Nephron progenitor cell (in vitro differentiated cells): ENCODE measurements around the gene CYP26B1.

ENCODE experiments used
- DNase-seq: peaks from one replicate; pipeline ENCODE4 v3.0.0; 2021
- H3K27ac Mint-ChIP-seq: 2 replicates; pipeline ENCODE4 v1.8.0; 2021; ENCODE audit warnings: mild to moderate bottlenecking, moderate library complexity, mixed read lengths
- H3K27me3 Mint-ChIP-seq: 2 replicates; pipeline ENCODE4 v1.8.0; 2021; ENCODE audit warnings: mild to moderate bottlenecking, low read depth, mixed read lengths; ENCODE audit not compliant: poor library complexity
- H3K36me3 Mint-ChIP-seq: 2 replicates; pipeline ENCODE4 v1.8.0; 2021; ENCODE audit warnings: low read depth, mixed read lengths
- H3K4me1 Mint-ChIP-seq: 2 replicates; pipeline ENCODE4 v1.8.0; 2021; ENCODE audit warnings: mixed read lengths
- H3K4me3 Mint-ChIP-seq: 2 replicates; pipeline ENCODE4 v1.8.0; 2021; ENCODE audit warnings: mild to moderate bottlenecking, moderate library complexity, mixed read lengths
- H3K9me3 Mint-ChIP-seq: 2 replicates; pipeline ENCODE4 v1.8.0; 2021; ENCODE audit warnings: mild to moderate bottlenecking, moderate library complexity, mixed read lengths
- TF ChIP-seq, protein P1 (sequence below): fragments of 200-600 bp; sonication (generic); IDR thresholded peaks from 2 replicates; pipeline ENCODE4 v1.5.0; 2021; ENCODE audit warnings: antibody characterized with exemption

Gene CYP26B1

DNA sequence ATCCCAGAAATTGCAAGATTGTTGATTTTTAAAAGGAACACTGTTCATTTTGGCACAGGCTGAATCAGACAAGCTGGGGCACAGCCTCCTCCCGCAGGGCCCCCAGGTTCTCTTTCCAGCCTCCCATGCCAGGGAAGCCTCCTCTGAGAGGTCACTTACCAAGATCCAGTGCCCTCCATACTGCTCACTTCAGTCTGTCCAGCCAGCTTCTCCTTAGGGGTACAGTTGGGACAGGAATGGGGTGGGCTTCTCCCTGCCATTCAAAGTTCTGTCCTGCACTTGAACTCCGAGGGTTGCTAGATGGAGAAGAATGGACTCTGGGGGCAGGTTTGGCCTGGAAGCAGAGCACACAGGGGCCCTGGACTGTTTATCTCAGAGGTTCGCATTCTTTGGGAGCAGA, 7.5 kb upstream of the CYP26B1 start:
- no peak for DNase-seq
- H3K9me3 Mint-ChIP-seq: no peaks in the 10 kb centered on the region
- no peak overlapping the region for H3K4me3 Mint-ChIP-seq
- H3K27me3 Mint-ChIP-seq: peaks cover 63% of the 10 kb centered on the region
- H3K27ac Mint-ChIP-seq: no peak overlapping the region
- H3K4me1 Mint-ChIP-seq: peaks cover 3% of the 10 kb centered on the region
- TF ChIP-seq, protein P1, sequence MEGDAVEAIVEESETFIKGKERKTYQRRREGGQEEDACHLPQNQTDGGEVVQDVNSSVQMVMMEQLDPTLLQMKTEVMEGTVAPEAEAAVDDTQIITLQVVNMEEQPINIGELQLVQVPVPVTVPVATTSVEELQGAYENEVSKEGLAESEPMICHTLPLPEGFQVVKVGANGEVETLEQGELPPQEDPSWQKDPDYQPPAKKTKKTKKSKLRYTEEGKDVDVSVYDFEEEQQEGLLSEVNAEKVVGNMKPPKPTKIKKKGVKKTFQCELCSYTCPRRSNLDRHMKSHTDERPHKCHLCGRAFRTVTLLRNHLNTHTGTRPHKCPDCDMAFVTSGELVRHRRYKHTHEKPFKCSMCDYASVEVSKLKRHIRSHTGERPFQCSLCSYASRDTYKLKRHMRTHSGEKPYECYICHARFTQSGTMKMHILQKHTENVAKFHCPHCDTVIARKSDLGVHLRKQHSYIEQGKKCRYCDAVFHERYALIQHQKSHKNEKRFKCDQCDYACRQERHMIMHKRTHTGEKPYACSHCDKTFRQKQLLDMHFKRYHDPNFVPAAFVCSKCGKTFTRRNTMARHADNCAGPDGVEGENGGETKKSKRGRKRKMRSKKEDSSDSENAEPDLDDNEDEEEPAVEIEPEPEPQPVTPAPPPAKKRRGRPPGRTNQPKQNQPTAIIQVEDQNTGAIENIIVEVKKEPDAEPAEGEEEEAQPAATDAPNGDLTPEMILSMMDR: no peak
- H3K36me3 Mint-ChIP-seq: no peaks in the 10 kb centered on the region

DNA sequence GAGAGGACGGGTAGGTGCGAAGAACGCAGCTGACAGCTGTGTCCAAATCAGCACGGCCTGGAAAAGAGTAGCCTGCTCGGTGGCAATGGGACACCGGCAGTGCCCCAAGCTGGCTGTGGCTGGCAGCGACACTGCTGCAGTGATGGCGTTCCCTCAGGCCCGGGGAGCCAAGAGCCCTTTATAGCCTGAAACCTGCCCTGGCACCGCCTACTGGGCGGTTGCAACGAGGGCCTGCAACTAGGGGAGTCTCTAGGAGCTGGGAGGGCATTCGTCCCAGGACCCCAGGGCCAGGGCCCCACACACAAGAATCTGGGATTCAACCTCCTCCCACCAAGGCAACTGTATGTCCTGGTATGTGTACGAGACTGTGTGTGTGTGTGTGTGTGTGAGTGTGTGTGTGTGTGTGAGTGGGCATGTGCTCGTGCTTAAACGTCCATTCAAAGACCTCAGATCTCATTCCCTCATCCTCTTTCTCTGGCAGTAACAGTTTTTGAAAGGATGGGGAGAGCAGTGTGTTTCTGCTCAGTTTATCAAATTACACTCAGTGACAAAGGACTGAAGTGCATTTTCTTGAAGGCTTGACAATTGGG, 6.8 kb upstream of the CYP26B1 start:
- Mint-ChIP-seq H3K27ac (no peak overlapping the region), H3K9me3 (no peaks in the 10 kb centered on the region), H3K27me3 (peaks cover 70% of the 10 kb centered on the region), H3K4me1 (peaks cover 10% of the 10 kb centered on the region), H3K36me3 (no peaks in the 10 kb centered on the region), H3K4me3 (no peak overlapping the region)
- TF ChIP-seq, protein P1: no peak
- DNase-seq: no peak

DNA sequence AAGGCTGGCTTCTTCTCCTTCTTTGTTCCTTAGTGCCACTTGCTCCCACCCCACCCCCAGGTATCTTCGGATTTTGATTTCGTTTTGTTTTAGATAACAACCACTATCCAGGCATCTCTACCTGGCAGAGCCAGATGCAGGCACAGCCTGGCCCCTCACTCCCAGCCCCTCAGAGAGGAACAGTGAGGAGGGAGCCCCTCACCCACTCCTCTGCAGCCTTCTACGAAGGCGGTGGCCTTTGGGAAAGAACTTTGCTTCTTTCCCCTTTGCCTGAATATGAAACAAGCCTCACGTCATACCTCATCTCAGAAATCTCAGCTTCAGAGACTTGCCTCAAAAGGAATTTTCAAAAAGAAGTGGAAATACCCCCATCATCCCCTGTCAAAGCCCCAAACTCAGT, 6.3 kb upstream of the CYP26B1 start:
- no peak for DNase-seq
- no peak overlapping the region for H3K27ac Mint-ChIP-seq
- no peaks in the 10 kb centered on the region for H3K36me3 Mint-ChIP-seq
- H3K9me3 Mint-ChIP-seq: no peaks in the 10 kb centered on the region
- H3K4me1 Mint-ChIP-seq: peaks cover 15% of the 10 kb centered on the region
- no peak overlapping the region for H3K4me3 Mint-ChIP-seq
- H3K27me3 Mint-ChIP-seq: peaks cover 76% of the 10 kb centered on the region
- TF ChIP-seq, protein P1: no peak

DNA sequence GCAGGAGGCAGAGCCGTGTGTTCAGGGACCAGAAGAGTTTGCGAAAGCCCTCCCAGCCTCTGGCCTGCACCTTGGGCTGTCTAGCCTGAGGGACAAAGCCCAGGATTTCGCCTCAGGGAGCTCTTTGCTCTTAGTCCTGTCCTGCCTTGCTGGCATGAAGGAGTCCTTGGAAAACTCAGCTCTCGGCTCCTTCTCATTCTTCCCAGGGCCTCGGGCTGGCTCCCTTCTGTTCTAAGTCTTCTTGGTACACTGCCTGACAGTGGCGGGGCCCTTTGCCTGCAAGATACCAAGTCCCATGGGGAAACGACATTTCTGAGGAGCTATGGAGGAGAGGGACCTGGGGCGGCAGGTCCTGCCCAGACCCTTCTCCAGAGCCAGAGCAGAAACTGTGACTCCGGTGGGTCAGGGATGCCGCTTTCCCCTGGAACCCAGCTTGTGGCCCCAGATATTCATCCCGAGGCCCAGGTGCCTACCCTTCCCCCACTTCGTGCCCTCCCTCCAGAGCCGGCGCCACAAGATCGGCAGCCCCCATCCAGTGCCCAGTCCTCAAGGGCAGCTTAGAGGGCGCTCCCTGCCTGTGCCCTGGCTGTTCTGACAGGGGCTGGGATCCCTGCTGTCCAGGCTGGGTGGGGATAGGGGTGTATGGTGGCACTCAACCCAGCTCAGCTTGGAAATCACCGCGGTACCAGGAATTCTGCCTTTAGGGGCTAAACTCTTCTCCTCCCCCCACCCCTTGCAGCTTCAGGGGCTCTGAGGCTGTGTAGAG, 5.5 kb upstream of the CYP26B1 start:
- Mint-ChIP-seq H3K27me3 (peaks cover 83% of the 10 kb centered on the region), H3K36me3 (no peaks in the 10 kb centered on the region), H3K27ac (no peak overlapping the region), H3K9me3 (no peaks in the 10 kb centered on the region), H3K4me1 (peaks cover 21% of the 10 kb centered on the region), H3K4me3 (no peak overlapping the region)
- TF ChIP-seq, protein P1: no peak
- no peak for DNase-seq

DNA sequence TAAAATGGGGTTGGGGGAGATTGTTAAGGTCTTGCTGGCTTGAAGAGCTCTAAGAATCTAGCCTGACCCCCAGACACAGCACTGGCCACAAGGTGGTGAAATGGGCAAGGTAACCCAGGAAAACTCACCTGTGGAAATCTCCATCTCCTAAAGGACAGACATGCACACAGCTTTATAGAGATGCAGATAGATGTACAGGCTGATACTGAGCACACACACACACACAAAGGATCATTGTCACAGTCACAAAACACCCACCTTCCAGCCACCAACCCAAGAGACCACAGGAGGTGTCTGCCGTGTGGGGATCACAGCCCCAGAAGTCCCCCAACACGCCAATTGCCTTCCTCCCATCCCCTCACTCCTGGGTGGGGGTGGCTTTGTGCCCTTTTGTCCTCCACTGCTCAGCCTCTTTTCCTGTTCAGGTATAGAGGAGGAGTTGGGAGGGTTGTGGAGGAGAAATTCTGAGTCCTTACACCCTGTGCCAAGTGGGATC, 3.2 kb upstream of the CYP26B1 start:
- Mint-ChIP-seq H3K36me3 (no peaks in the 10 kb centered on the region), H3K4me1 (peaks cover 35% of the 10 kb centered on the region), H3K27me3 (peaks cover 88% of the 10 kb centered on the region), H3K27ac (no peak overlapping the region), H3K9me3 (peaks cover 6% of the 10 kb centered on the region), H3K4me3 (no peak overlapping the region)
- DNase-seq: no peak
- TF ChIP-seq, protein P1: no peak
